ENCODE results near the gene ZNF423. TPM values are rescaled to one million over a fixed set of nuclear protein-coding genes. Genes with fewer than 3 reads are reported as not detected.

ZNF423 gene
- total RNA-seq, 4 donors from 2014 or later, result 4.1 to 20.2 (median 10.3) TPM

DNA sequence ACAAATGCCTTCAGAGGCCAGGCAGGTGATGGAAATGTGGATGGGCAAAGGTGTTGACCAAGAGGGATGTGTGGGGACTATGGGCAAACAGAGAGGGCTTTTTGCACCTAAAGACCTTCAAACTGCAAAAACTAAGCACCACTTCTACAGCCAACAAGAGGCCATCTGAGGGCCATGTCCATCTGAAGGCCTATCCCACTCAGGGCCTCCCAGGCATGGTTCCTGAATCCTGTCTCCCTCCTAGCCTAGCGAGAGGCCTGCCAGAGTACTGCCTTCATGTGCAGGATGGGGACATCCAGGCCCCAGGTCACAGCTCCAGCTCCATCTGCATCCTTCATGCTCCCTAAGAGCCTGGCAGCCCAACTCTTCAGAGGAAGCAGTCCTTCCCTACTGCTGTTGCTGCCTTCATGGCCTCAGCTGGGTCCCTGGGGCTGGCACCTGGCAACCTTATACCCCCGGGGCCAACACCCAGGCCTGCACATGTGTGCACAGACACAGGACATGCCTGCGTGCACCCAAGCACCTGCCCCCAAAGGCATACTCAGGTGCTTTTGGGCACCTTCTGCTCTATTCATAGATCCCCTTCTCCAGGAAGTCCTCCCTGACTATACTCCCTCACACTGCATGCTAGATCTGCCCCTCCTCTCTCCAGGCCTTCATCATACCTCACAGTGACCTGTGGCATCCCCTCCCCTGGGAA lies 387.2 kb downstream of the ZNF423 start:
- TF ChIP-seq, protein P1, sequence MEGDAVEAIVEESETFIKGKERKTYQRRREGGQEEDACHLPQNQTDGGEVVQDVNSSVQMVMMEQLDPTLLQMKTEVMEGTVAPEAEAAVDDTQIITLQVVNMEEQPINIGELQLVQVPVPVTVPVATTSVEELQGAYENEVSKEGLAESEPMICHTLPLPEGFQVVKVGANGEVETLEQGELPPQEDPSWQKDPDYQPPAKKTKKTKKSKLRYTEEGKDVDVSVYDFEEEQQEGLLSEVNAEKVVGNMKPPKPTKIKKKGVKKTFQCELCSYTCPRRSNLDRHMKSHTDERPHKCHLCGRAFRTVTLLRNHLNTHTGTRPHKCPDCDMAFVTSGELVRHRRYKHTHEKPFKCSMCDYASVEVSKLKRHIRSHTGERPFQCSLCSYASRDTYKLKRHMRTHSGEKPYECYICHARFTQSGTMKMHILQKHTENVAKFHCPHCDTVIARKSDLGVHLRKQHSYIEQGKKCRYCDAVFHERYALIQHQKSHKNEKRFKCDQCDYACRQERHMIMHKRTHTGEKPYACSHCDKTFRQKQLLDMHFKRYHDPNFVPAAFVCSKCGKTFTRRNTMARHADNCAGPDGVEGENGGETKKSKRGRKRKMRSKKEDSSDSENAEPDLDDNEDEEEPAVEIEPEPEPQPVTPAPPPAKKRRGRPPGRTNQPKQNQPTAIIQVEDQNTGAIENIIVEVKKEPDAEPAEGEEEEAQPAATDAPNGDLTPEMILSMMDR (IDR thresholded peaks at IDR 0.05; ENCODE audit: low read depth), result no peak

DNA sequence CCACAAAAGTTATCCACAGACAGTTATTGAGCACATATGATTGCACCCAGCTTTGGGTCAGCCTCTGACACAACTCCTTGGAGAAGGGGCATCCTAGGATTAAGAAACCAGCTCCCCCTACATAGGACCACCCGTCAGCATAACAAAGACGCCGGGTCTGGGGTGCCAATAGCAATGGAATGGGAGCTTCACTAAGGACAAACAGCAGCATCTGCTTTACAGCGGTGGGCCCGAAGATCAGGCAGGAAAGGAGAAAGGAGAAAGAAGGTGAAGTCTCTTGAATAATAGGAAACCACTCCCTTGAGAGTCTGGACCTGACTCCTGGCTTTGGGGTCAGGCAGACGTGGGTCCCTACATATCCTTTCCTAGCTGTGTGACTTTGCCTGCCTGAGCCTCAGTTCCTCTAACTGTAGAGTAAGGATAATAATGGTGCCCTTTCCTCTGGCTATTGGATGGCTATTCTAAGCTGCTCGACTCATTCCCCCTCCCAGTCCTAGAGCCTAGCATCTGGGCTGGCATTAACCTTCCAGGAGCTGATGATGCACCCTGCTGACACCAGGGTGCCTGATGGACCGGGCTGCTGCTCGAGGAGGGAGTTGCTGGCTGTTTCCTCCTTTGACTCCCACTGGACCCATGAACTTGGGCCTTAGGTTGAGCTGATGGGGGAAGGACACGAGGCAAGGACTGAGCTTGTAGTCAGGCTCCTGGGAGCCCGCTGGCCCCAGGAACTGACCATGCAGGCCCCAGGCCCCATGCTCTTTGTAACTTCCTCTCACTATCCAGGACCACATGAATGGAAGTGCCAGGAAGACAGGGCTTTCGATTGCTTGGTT lies 388.2 kb downstream of the ZNF423 start:
- TF ChIP-seq, protein P1 (IDR thresholded peaks at IDR 0.05; ENCODE audit: low read depth), result no peak

DNA sequence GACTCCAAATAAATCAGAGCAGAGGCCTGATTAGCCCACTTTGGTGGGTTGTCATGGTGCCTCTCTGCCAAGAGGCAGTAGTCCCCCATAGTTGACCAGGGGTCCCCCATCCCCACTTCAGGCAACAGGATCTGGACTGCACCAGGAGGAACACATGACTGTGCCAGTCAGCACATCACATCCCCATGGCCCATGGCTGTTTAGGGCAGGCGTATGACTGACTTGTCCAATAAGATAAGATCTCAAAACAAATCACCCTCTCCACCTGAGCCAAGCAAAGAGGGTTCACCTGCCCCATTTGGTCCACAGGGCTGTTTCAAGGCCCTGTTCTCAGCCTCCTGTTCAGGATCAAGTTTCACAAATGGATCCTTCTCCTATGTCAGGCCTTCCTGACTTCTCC lies 389.0 kb downstream of the ZNF423 start:
- TF ChIP-seq, protein P1 (IDR thresholded peaks at IDR 0.05; ENCODE audit: low read depth), result no peak

DNA sequence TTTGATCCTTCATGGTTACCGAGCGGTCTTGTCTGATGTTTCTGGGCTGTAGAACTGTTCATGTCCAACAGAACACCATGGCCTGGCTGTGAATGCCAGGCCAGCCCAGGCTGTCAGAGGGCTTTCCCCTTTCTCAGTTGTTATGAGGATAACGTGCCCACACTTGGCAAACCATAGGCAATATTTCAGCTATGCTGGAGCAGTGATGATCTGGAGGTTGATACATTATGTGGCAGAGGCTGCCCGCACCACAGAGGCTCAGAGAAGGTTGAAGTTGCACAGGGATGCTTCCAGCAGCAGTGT lies 389.4 kb downstream of the ZNF423 start:
- TF ChIP-seq, protein P1 (IDR thresholded peaks at IDR 0.05; ENCODE audit: low read depth), result no peak

DNA sequence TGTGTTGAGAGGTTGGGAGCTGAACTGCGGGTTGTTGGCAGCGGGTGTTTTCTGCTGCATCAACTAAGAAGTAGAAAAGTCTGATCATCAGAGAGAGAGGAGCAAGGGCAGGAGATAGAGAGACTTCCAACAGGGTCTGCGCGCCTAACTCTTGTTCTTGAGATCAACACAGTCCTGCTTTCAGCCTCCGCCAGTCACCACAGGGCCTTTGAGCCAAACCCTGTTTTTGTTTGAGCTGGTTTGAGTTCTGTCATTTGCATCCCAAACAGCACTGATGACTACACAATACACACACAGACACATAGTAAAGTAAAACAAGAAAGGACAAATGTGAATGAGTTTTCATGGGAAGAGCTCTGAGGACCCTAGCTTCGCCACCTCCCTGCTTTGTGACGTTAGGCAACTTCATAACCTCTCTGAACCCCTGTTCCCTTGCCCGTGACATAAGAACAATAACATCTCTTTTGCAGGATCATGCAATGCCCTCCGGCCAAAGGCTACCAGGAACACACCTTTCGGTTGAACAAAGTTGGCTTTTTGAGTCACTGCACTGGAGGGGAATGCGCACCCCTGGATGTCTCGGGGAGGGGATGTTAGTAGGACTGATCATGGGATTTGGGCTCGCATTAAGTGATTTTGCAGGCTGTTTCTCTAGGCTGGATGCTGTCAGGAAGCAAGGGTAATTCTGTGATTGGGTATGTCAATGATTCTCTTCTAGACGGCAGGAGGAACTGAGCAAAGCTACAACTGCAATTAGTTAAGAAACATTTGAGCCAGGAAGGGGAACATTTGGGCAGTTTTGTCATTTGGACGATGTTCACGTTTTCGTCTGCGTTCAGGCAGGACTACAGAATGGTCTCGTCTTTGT lies 390.0 kb downstream of the ZNF423 start:
- TF ChIP-seq, protein P1 (IDR thresholded peaks at IDR 0.05; ENCODE audit: low read depth), result no peak

DNA sequence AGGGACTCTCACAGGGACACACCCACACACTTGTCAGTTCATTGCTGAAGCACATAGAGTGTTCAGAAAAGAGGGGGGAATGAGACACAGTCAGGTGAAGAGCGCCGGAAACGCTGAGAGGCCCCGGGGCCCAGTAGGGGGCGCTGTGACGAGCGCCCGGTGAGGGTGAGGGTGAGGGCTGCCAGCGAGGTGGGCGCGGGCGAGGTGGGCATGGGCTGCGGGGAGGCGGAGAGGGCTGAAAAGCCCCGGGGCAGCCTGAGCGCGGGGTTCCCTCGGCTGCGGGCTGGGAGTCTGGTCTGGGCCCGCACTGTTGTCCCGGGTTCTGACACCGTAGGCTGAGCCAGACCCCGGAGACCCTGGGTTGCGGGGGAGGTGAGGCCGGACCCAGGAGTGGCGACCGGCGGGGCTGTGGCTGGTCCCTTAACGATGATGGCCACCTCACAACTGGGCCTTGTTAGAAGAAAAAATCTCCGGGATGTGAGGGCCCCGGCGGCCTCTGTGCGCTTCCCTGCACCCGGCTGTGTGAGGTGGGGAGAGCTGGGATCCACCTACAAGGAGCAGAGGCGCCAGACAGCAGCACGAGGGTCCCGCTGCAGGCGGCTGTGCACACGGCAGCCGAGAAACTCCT lies 390.9 kb downstream of the ZNF423 start:
- TF ChIP-seq, protein P1 (IDR thresholded peaks at IDR 0.05; ENCODE audit: low read depth), result no peak

Measured in subcutaneous adipose tissue (tissue), 4 donors.